Pulmonary artery endothelial cell (primary cell): ENCODE measurements around the gene OR1N2. TPM values are rescaled to one million over a fixed set of nuclear protein-coding genes. Genes with fewer than 3 reads are reported as not detected.

Source experiments
- total RNA-seq: library from RNA; depleted of rRNA; stranded (reverse); fragments of >200 nt; gene quantifications from 2 replicates; pipeline ENCODE4 v1.2.3, GENCODE V29; 2014

OR1N2 gene
- total RNA-seq, 1 donor from 2014 or later = not detected

Other genes starting within 250 kb of the OR1N2 start
- 14.4 and 28.7 TPM in 2 replicates for gene PTGS1, start 182.1 kb upstream of the OR1N2 start, total RNA-seq
- gene OR1J1, start 75.2 kb upstream of the OR1N2 start, total RNA-seq = not detected in 2 replicates
- gene OR1J2, start 42.3 kb upstream of the OR1N2 start, total RNA-seq = not detected in 2 replicates
- not detected in 2 replicates for gene OR1J4, start 34.0 kb upstream of the OR1N2 start, total RNA-seq
- not detected in 2 replicates for gene OR1N1, start 25.8 kb upstream of the OR1N2 start, total RNA-seq
- gene OR1L8, start 30.3 kb downstream of the OR1N2 start, total RNA-seq = 0.11 and 0.13 TPM in 2 replicates
- gene OR1Q1, start 61.6 kb downstream of the OR1N2 start, total RNA-seq = not detected in 2 replicates
- 0.07 TPM in 1 of 2 replicates, not detected in the other for gene OR1B1, start 104.5 kb downstream of the OR1N2 start, total RNA-seq
- gene OR1L1, start 108.6 kb downstream of the OR1N2 start, total RNA-seq = not detected in 2 replicates
- gene OR1L3, start 122.0 kb downstream of the OR1N2 start, total RNA-seq = not detected in 2 replicates
- not detected in 2 replicates for gene OR1L4, start 170.9 kb downstream of the OR1N2 start, total RNA-seq
- gene OR1L6, start 189.2 kb downstream of the OR1N2 start, total RNA-seq = not detected in 2 replicates
- gene OR5C1, start 235.8 kb downstream of the OR1N2 start, total RNA-seq = not detected in 2 replicates
- not detected in 2 replicates for gene OR1K1, start 247.0 kb downstream of the OR1N2 start, total RNA-seq